DND-41 (cell line): ENCODE measurements around the gene TBC1D22B.

Source experiments
- EZH2 ChIP-seq: IDR thresholded peaks from 3 replicates; pipeline ENCODE4 v1.6.1; 2012; ENCODE audit warnings: borderline replicate concordance, low read depth, mild to moderate bottlenecking, moderate library complexity, low read length, inconsistent platforms; ENCODE audit not compliant: severe bottlenecking
- TF ChIP-seq, protein P1 (sequence below): IDR thresholded peaks from 2 replicates; pipeline ENCODE4 v1.5.1; 2012; ENCODE audit warnings: borderline replicate concordance, low read length, moderate library complexity, mild to moderate bottlenecking; ENCODE audit not compliant: poor library complexity, severe bottlenecking; ENCODE audit errors: extremely low read depth

DNA sequence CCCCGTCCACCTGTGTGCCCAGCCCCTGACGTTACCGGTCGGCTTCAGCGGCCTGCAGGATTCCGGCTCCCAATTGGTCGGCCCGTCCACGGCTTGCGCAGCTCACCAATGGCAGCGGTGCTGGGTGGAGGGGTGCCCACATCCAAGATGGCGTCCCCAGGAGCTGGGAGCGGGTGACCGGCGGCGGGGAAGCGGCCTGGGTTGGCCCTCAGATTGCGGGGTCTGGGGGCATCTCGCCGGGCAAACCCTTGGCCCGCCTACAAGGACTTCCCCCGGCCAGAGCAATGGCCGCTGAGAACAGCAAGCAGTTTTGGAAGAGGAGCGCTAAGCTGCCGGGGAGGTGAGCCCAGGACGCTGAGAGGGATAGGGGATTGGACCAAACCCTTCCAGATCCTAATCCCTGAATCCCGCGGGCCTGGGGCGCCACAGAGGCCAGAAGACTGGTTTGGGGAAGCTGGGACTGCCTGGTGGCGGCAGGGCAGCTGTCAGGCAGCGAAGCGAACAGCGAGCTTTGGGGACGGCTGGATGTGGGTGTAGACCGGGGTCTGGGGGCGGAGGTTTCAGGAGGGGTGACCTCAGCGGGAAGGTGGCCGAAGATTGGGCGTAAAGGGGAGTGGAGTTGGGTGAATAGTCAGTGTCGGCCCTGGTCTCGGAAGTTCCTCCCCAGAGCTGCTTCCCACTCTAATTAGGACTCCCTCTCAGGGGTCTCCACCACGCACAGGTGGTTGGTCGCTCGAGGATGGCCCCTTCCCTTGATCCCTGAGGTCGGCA lies at the start of gene TBC1D22B, which contains the start of gene TMEM217:
- TF ChIP-seq, protein P1, sequence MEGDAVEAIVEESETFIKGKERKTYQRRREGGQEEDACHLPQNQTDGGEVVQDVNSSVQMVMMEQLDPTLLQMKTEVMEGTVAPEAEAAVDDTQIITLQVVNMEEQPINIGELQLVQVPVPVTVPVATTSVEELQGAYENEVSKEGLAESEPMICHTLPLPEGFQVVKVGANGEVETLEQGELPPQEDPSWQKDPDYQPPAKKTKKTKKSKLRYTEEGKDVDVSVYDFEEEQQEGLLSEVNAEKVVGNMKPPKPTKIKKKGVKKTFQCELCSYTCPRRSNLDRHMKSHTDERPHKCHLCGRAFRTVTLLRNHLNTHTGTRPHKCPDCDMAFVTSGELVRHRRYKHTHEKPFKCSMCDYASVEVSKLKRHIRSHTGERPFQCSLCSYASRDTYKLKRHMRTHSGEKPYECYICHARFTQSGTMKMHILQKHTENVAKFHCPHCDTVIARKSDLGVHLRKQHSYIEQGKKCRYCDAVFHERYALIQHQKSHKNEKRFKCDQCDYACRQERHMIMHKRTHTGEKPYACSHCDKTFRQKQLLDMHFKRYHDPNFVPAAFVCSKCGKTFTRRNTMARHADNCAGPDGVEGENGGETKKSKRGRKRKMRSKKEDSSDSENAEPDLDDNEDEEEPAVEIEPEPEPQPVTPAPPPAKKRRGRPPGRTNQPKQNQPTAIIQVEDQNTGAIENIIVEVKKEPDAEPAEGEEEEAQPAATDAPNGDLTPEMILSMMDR: no peak
- TF ChIP-seq EZH2: no peak
